ENCODE data around the gene MAMSTR. TPM values are rescaled to one million over a fixed set of nuclear protein-coding genes. Genes with fewer than 3 reads are reported as not detected.

The MAMSTR gene
- total and polyA plus RNA-seq, 8 donors = 1.3 to 5.2 (median 4.5) TPM

DNA sequence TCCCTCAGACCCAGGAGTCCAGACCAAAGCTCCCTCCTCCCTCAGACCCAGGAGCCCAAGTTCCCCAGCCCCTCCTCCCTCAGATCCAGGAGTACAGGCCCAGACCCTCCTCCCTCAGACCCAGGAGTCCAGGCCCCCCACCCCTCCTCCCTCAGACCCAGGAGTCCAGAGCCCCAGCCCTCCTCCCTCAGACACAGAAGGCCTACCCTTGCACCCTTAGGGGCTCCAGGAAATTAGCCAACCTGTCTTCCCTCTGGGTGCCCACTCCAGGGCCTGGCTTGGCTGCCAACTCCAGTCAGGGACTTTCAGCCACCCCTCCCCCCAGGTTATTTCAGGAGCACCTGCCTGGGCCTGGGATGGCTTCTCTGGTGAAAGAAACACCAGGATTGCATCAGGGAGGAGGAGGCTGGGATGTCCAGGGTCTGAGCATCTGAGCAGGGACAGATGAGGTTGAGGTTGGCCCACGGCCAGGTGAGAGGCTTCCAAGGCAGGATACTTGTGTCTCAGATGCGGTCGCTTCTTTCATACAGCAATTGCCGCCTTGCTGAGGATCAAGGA, 35.6 kb upstream of the MAMSTR start, which contains the start of gene FGF21:
TSS of gene FGF21 (plus strand) at position 441 of the 558 bp plus-strand sequence. CDS start 713 bp downstream, outside the sequence.
- ATAC-seq (no peak), DNase-seq (peak in 1 of 4 donors; percentile 37)
- Histone ChIP-seq H3K4me1 (peaks cover 13 to 21% of the 10 kb centered on the region in 2 donors), H3K27ac (peak within 1 kb of the TSS in 1 of 2 donors; percentile 69), H3K27me3 (peaks cover 21 to 50% of the 10 kb centered on the region in 2 donors), H3K4me3 (no peak within 1 kb of the TSS), H3K9me3 (no peaks in the 10 kb centered on the region), H3K36me3 (no peaks in the 10 kb centered on the region)
- intact Hi-C loops (cut with DNase I) = no loop called here
- TF ChIP-seq CTCF (IDR thresholded peaks at IDR 0.05) = no peak

DNA sequence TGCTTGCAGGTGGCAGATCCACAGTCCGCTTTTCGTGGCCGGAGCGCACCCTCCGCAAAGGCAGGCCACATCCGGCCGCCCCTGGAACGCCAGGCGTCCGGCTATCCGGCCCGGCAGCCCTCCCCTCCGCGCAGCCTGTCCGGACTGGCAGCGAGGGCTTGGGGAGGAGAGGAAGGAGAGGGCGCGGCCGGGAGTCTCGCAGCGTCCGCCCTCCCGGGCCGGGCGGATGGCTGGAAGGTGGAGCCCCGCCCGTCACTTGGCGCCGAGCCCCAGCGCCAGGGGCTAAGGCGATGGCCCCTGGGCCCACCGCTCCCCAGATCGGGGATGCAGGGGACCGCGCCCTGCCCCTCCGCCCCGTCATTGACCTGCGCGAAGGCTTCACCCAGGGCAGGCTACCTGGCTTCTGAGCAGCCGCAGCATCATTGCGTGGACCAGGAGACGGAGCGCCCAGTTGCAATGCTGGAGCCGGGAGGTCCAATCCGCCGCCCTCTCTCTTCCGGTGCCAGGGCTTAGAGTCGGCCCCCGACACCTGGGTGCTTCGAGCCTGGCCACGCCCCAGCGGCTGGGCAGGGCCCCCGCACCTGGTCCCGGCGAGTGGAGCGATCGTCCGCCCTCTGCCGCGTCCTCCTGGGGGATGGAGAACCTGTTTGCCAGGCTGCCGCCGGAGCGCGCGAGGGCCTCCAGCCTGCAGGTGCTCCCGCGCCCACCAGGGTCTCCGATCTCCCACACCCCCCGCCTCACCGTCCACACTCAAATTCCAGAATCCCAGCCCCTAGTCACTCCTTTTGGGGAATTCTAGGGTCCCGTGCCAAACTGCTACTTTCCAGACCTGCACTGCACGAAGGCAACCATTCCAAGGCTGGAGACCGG, 33.2 kb upstream of the MAMSTR start, which contains the start of gene FUT1:
TSS of gene FUT1 (minus strand) at position 146 of the 870 bp plus-strand sequence. CDS start 1,360 bp downstream, outside the sequence.
- peaks cover 13 to 17% of the 10 kb centered on the region in 2 donors for H3K4me1 ChIP-seq
- no peaks in the 10 kb centered on the region for H3K36me3 ChIP-seq
- DNase-seq = peak; percentile 52 to 89 (median 86)
- intact Hi-C loops (cut with DNase I) = no loop called here
- peak; percentile 93 for ATAC-seq
- H3K9me3 ChIP-seq = no peaks in the 10 kb centered on the region
- H3K27me3 ChIP-seq = peaks cover 21 to 47% of the 10 kb centered on the region in 2 donors
- H3K27ac ChIP-seq = peak within 1 kb of the TSS; percentile 69
- no peak for TF ChIP-seq CTCF (IDR thresholded peaks at IDR 0.05)
- peak within 1 kb of the TSS; percentile 40 to 48 for H3K4me3 ChIP-seq

DNA sequence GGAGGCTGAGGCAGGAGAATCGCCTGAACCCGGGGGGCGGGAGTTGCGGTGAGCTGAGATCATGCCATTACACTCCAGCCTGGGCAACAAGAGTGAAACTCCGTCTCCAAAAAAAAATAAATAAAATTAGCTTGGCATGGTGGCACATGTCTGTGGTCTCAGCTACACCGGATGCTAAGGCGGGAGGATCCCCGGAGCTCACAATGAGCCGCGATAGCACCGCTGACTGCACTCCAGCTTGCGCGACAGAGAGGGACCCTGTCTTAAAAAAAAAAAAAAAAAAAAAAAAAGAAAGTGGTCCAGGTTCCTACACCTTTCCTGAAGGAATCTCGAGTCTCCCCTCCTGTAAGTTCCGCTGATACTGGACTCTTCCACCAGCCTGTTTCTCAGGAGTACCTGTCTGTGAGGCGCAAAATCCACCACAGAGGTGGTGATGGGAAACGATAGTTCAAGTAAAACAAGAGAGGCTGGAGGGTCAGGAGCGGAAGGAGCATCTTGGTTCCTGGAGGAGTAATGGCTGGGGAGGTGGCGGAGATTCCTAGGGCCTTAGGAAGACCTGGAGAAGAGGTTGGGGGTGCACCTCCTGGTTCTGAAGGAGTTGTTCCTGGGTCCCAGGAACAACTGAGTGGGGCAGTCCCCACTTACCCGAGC, 32.4 kb upstream of the MAMSTR start:
- Histone ChIP-seq H3K27me3 (peaks cover 21 to 52% of the 10 kb centered on the region in 2 donors), H3K4me1 (peaks cover 13 to 21% of the 10 kb centered on the region in 2 donors), H3K4me3 (peak overlapping the region; percentile 40 to 48), H3K9me3 (no peaks in the 10 kb centered on the region), H3K36me3 (no peaks in the 10 kb centered on the region), H3K27ac (peak overlapping the region; percentile 69)
- DNase-seq = no peak
- intact Hi-C loops (cut with DNase I) = no loop called here
- no peak for TF ChIP-seq CTCF (IDR thresholded peaks at IDR 0.05)
- ATAC-seq = no peak

DNA sequence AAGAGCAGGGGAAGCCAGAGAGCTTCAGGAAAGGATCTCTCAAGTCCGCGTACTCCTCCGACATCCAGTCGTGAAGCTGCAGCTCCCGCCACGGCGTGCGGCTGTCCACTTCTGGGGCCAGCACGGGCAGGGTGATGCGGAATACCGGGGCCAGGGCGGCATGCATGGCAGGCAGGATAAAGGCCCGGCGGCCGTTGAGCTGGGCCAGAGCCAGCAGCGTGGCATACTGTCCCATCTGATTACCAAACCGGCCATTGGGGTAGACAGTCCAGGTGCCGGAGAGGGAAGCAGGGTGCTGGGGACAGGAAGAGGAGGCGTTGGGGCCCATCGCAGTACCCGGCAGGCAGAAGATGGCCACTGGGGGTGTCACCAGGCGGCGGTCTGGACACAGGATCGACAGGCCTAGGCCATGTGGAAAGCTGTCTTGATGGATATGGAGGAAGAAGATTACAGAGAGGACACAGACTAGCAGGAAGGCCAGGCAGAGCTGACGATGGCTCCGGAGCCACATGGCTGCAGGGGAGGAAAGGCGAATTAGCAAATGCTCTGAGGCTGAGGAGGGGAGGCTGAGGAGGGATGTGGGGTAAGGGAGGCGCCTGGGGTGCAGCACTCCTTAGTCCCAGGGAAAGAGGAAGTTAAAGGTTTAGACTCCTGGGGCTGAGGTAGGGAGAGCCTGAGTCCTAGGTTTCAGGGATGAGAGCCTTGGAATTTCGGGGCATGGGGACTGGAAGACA, 31.4 kb upstream of the MAMSTR start:
- no peak for TF ChIP-seq CTCF (IDR thresholded peaks at IDR 0.05)
- Histone ChIP-seq H3K4me1 (peaks cover 13 to 21% of the 10 kb centered on the region in 2 donors), H3K27ac (peak overlapping the region in 1 of 2 donors; percentile 69), H3K9me3 (no peaks in the 10 kb centered on the region), H3K27me3 (peaks cover 21 to 62% of the 10 kb centered on the region in 2 donors), H3K36me3 (no peaks in the 10 kb centered on the region), H3K4me3 (peak overlapping the region in 1 of 2 donors; percentile 48)
- no peak for DNase-seq
- intact Hi-C loops (cut with DNase I) = no loop called here
- ATAC-seq = no peak
